ENCODE data around the gene TSPAN5.

- TF ChIP-seq CTCF (IDR thresholded peaks at IDR 0.05) (no peak), POLR2A (IDR thresholded peaks at IDR 0.05) (no peak)
Measured at GRCh38 chr4:98558471-98559169, 99.8 kb downstream of the TSPAN5 start.
